HK-2 (cell line): ENCODE data around the gene PPM1H.
"Not testable (repeated sequence)": the region's sequence is repeated elsewhere in the genome, so short reads cannot be mapped to it uniquely, and the experiment has no call there.

Source experiments
- DNase-seq: peaks from one replicate; pipeline ENCODE4 v3.0.0-alpha.2; 2018; ENCODE audit not compliant: unreplicated experiment

PPM1H gene

DNA sequence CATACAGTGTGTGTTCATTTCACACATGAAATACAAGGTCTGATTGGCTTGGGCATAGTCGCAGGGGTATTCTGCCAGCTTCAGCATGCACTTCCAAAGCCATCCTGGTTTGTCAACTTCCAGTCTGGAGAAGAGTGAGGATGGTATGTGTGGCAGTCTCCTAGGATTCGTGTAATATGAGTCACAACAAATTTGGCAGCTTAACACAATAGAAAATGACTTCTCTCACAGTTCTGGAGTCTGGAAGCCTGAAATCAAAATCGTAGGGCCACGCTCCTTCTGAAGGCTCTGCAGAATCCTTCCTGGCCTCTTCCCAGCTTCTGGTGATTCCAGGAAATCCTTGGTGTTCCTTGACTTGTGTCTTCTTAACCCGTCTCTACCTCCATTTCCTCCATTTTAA, 167.5 kb downstream of the PPM1H start:
- no peak for DNase-seq

DNA sequence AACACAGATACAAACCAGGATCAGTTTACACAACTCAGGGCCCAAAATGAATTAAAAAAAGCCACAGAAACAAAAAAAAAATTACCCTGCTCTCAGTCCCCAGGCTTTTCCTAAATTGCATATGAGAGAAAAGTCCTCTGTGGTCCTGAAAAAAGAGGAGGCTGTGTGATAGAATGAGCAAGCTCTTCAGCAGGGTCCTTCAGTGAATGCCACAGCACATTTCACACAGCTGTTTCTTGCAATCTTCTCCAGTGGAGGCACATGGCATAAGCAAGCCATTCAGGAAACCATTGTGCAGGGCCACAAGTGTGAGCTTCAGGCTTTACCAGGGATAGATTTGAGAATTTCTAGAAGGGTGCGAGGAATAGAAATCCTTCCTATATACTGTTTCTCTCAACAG, 168.5 kb downstream of the PPM1H start:
- DNase-seq, result no peak

DNA sequence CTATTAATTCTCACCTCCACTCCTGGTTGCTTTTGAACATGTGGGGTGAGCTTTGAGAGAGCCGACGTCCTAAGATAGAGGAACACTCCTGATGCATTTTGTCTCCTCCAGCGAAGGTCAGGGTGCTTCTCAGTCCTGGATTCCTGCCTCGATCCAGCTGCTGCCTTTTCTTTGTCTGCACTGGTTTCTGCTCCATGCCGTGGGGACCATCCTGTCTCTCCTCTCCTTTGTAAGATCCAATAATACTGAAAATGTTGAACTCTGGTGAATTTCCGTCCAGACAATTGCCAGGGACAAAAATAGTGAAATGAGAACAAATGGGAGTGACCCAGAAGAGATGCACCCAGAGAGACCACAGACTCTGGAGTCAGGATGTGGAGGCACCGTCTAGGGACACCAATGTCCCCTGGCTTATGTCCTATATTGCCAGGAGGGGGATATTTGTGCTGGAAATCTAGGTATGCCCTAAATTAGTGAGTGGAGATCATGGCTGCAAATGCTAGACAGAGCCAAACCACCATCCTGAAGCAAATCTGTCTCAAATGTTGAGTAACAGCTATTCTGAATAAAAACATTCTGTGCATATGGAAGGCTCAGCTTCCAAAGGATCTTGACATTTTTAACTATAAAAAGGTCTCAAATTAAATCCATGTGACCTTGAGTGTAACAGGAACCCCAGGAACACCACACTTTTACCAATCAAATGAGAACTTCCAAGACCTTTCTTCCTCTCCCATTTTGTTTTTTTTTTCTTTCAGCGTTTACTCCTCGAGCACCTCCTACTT, 170.9 kb downstream of the PPM1H start:
- no peak for DNase-seq

DNA sequence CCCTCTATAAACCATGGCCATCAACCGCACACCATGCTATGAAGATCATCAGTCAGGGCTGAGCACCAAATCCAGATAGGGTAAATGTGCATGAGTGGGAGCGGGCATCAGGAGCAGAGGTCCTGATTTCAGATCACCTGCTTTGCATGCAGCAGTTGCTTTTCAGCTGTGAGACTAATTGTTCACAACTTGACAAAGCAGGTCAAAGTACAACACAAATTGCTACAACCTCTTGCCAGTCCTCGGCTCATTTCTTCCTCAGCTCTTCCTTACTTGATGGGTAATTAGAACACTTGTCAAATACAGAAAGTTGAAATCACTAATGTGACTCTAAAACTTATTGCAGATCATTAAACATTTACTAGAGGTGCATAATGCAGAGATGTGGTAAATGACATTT, 171.6 kb downstream of the PPM1H start:
- DNase-seq, result no peak

DNA sequence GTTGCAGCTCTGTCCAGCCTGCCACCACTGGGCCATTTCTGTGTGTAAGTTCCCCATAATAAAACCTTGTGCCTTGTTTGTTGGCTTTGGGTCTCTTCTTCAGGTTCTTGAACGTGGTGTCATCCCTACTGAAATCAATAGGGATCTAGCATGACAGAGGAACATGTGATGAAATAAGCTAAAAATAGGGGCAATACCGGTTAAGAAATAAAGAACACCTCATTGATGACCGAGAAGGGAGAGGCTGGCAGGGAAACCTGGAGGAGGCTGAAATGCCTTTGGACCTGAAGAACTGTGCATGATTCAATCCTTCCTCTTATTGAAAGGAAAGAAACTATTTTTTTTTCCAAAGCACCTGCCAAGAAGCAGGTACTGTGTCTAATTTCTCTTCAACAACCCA, 172.3 kb downstream of the PPM1H start:
- DNase-seq, result no peak

- DNase-seq, result no peak
These were observed 173.3 kb downstream of the PPM1H start for GRCh38 chr12:62761658-62762057.

DNA sequence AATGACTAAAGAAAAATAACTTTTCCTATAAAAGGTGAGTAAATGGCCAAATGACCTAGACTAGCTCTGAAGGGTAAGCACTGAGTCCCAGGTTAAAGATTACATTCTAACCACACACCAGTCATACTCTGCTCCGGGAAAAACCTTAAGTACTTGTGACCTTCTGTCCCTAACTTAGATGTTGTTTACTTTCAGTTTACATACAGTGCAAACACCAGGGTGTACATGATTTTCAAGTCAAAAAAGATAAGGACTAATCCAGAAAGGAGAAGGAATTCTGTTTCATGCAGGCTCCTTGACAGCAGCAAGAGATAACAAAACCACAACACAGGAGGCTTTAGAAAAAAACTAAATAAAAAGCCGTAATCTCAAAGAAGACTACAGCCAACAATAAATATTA, 174.2 kb downstream of the PPM1H start:
- DNase-seq, result no peak

- not testable (repeated sequence) for DNase-seq
These were observed 174.6 kb downstream of the PPM1H start for GRCh38 chr12:62760341-62760740.

DNA sequence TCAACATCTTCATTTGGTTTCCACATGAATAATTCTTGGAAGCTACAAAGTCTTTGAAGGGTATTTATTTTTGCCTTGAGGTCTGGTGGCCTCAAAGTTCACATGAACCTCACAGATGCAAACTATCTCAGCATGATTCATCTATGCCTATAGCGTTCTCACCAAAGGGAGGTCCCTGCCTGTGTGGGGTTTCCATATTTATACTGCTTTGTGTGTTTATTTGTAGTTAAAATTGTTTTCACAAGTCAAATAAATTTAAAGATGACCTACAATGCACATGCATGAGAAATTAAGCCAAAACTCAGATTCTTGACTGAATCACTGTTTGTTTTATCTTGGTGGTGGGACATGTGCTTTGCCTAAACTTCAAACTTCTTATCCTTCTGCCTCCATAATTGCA, 176.7 kb downstream of the PPM1H start:
- no peak for DNase-seq

GRCh38 chr12:62757048-62757447, 177.9 kb downstream of the PPM1H start:
- no peak for DNase-seq

GRCh38 chr12:62754706-62755105, 180.2 kb downstream of the PPM1H start:
- no peak for DNase-seq

- DNase-seq, result no peak
These were observed 183.2 kb downstream of the PPM1H start for GRCh38 chr12:62751810-62752155.

DNA sequence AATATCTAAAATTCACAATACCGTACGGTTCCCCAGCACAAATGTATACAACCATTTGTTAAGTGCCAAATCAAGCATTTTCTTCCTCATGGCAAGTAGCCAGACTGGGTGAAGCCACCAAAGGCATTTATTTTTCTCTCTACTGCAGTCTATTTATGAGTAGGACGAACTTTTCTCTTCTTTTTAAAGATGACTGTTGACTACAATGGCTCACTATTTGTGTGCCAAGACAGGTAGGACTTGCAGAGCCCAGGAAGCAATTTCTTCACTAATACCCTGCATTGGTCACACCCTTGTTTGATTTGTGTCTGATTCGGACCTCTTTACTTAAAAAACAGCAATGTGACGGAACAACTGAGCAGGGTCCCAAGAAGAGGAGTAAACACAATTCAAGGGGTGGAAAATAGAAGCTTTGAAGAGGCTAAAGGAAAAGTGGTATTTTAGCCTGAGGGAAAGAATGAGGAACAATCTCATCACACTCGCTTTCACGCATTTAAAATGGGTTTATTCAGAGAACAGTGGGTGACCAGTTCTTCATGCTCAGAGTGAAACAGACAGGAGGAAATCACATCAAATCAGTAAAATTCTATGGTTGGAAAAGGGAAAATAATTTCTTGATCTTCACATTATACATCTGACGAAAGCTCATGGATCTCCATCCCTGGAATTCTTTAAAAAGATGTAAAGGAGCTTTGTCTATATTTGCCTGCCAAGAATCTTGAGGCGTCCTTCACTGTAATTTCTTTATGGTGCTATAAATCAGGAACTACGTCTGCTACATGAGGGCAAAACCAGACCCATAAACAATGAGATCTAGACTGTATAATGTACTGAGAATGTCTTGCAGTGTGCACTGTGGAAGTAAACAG, 183.8 kb downstream of the PPM1H start:
- no peak for DNase-seq

GRCh38 chr12:62749586-62749985, 185.4 kb downstream of the PPM1H start:
- DNase-seq, result no peak

DNA sequence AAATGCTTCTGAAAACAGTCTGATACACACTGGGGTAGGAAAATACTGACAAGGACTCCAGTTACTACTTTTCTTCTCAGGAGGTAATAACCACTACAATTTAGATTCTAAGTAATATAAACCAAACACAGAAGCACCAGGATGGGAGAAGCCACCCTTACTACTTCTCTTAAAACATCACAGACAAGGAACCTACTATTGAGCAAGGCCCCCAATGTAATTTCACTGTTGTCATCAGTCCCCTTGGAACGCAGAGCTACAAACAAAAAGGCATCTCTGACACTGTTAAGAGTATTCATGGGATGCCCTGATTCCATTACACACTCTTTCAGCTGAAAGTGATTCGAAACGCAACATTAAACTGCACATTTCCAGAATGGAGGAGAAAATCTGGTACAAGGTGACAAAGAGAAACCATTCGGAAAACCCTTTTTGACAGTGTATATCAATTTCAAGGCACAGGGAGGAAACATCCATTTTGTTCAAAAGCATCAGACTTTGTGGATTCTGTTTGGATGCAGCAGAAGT, 185.9 kb downstream of the PPM1H start:
- DNase-seq, result no peak

- no peak for DNase-seq
These were observed 190.4 kb downstream of the PPM1H start for GRCh38 chr12:62744551-62744950.

GRCh38 chr12:62739266-62740015, 195.5 kb downstream of the PPM1H start:
- no peak for DNase-seq

DNA sequence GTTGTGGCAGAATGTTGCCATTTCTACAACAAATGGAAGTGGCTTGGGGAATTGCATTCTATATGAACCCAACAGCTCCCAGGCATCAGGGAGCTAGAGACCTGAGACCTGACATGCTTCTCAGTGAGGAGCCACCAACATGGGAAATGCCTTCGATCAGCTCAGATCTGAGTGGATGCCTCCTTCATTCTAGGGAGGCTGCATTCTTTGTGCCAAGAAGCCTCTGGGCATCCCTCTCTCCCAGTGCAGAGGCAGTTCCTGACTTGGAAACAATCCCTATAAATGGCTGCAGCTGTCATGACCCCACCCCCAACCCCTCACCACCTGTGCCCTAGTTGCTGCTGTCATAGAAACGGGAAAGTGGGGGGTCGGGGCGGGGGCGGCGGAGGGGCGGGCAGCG, 196.3 kb downstream of the PPM1H start:
- DNase-seq, result no peak

GRCh38 chr12:62738105-62738504, 196.8 kb downstream of the PPM1H start:
- DNase-seq, result no peak

DNA sequence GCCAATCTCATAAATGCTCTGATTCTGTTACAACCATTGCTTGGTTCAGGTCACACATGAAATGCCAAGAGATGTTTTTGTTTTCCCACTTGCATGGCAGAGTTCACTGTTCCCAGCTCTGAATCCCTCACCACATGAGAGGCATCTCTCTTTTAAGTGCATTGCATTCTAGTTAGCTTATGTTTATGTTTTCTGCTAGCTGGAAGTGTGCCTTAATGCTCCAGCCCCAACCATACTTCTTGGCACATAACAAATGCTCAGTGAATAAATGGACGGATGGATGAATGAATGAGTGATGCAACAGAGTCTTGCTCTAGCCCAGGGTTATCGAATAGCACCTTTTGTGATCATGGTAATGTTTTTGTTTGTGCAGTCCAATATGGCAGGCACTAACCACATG, 197.3 kb downstream of the PPM1H start:
- no peak for DNase-seq

DNA sequence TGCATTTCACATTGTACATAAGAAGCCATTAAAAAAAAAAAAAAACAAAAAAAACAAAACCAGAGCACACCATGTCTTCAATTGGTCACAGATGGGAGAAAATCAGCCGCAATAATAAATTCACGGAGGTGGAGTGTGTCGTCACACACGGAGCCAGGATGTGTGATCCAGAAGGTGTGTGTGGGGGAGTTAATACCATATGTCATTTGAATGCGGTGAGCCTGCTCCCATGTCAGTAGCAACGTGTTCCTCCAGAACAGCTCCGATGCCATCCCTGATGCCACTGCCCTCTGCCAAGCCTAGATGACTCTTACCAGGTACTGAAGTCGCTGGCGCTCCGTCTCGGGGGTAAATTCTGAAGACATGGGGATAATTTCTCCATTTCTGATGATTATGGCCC, 197.8 kb downstream of the PPM1H start:
- no peak for DNase-seq

DNA sequence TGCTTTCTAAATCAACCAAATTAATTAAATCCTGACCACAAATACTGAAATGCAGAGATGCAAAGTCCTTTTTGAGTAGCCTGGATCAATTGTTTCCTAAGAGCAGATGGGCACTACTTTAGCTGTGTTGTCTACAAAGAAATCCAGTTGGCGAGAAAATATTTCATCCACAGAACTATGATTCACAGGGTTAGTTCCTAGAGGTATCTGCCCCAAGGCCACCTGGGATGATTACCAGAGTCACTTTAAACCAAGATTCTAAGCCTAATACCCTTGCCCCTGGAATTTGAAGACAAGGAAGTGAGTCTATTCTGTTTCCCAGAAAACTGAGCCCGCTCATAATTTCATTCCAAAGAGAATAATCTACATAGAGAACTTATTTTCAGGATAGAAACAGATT, 198.4 kb downstream of the PPM1H start:
- DNase-seq, result no peak
